Fibroblast of skin of left quadriceps (primary cell): ENCODE results near the gene RPL18A.
"Not testable (repeated sequence)": the region's sequence is repeated elsewhere in the genome, so short reads cannot be mapped to it uniquely, and the experiment has no call there.

ENCODE experiments used
- DNase-seq, 2 experiments: peaks; one replicate each; pipeline ENCODE4 v3.0.0-alpha.2; 2013; ENCODE audit warnings: low read depth in 2 of 2

RPL18A gene

GRCh38 chr19:17866312-17866963, 6.7 kb downstream of the RPL18A start:
- no peak for DNase-seq

DNA sequence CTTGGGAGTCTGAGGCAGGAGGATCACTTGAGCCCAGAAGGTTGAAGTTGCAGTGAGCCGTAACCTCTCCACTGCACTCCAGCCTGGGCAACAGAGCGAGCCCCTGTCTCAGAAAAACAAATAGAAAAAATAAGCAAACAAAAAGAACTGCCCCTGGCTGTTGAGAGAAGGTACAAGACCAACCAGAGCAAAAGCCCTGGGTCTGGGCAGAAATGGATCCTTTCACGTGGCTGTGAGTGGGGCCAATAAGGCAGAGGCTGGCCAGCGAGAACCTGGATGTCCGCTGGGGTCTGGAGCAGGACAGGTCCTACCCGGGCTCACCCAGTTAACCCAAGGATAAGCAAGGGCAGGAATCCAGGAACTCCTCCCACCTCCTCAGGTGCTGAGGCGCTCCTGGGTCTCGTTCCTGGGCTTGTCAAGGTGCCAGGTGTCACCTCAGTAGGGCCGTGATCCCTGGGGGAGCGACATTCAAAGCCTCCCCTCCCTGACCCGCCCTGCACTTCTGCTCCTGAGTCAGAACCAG, 7.3 kb downstream of the RPL18A start:
- DNase-seq = no peak

- DNase-seq = no peak
Observed at GRCh38 chr19:17868669-17869068, 9.0 kb downstream of the RPL18A start.

DNA sequence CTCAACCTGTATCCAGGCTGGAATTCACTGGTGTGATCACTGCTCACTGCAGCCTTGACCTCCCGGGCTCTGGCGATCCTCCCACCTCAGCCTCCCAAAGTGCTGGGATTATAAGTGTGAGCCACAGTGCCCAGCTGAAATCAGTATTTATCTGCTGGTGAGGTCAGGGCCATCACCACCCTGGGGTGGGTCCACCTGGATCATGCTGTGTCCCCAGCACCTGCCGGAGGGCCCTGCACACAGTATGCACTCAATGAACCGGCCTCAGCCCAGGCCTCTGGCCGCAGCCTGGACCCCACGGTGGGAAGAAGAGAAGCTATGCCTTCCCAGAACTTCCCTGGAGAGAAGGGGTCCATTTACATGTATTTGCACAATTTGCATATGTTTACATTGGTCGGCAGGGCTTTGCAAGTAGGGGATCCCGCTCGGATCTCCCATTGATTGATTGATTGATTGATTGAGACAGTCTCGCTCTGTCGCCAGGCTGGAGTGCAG, 9.5 kb downstream of the RPL18A start:
- no peak for DNase-seq

- no peak for DNase-seq
Observed at GRCh38 chr19:17871032-17871877, 11.5 kb downstream of the RPL18A start.

DNA sequence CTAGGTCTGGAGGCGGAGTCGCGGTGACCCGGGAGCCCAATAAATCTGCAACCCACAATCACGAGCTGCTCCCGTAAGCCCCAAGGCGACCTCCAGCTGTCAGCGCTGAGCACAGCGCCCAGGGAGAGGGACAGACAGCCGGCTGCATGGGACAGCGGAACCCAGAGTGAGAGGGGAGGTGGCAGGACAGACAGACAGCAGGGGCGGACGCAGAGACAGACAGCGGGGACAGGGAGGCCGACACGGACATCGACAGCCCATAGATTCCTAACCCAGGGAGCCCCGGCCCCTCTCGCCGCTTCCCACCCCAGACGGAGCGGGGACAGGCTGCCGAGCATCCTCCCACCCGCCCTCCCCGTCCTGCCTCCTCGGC, 12.2 kb downstream of the RPL18A start, which contains the start of gene SLC5A5:
Gene SLC5A5, plus strand, starts transcription at position 68 of the 373 bp plus-strand sequence. CDS start 375 bp downstream, outside the sequence.
- no peak for DNase-seq

GRCh38 chr19:17872251-17873001, 12.7 kb downstream of the RPL18A start:
- DNase-seq = no peak

- DNase-seq = no peak
Observed at GRCh38 chr19:17873786-17874757, 14.4 kb downstream of the RPL18A start.

DNA sequence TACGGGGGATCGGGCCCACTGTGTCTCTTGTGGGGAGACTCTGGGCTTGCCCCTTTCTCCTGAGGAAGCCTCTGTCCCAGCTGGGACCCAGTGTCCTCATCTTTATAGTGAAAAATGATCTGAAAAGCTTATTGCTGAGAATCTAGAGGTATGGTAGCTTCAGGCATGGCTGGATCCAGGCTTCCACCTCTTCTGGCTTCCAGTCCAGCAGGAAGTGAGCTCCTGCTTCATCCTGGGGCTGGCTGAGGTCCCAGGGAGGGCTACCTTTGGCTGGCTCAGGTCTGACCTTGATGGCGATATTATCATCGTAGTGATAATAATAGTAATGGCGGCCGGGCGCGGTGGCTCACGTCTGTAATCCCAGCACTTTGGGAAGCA, 15.0 kb downstream of the RPL18A start:
- DNase-seq = no peak

DNA sequence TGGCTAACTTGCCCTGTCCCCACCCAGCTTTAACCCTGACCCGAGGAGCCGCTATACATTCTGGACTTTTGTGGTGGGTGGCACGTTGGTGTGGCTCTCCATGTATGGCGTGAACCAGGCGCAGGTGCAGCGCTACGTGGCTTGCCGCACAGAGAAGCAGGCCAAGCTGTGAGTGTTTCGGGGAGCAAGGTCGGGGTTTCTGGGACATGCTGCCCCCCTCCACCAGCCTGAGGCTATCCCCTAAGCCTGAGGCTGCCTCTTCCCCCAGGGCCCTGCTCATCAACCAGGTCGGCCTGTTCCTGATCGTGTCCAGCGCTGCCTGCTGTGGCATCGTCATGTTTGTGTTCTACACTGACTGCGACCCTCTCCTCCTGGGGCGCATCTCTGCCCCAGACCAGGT, 18.0 kb downstream of the RPL18A start:
- no peak for DNase-seq

- no peak for DNase-seq
Observed at GRCh38 chr19:17879466-17879865, 19.8 kb downstream of the RPL18A start.

- DNase-seq = no peak
Observed at GRCh38 chr19:17881701-17882100, 22.0 kb downstream of the RPL18A start.

- DNase-seq = no peak
Observed at GRCh38 chr19:17883627-17884410, 24.1 kb downstream of the RPL18A start.

GRCh38 chr19:17886515-17886914, 26.8 kb downstream of the RPL18A start:
- no peak for DNase-seq

DNA sequence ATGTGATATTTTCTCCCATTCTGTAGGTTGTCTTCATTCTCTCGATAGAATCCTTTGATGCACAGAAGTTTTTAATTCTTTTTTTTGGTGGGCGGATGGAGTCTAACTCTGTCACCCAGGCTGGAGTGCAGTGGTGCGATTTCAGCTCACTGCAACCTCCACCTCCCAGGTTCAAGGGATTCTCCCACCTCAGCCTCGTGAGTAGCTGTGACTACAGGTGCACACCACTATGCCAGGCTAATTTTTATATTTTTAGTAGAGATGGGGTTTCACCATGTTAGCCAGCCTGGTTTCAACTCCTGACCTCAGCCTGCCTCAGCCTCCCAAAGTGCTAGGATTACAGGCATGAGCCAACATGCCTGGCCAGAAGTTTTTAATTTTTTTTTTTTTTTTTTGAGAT, 27.5 kb downstream of the RPL18A start:
- not testable (repeated sequence) for DNase-seq

GRCh38 chr19:17888260-17888659, 28.6 kb downstream of the RPL18A start:
- no peak for DNase-seq

GRCh38 chr19:17889609-17890214, 30.0 kb downstream of the RPL18A start:
- peak in 1 of 2 experiments; percentile 11 for DNase-seq

DNA sequence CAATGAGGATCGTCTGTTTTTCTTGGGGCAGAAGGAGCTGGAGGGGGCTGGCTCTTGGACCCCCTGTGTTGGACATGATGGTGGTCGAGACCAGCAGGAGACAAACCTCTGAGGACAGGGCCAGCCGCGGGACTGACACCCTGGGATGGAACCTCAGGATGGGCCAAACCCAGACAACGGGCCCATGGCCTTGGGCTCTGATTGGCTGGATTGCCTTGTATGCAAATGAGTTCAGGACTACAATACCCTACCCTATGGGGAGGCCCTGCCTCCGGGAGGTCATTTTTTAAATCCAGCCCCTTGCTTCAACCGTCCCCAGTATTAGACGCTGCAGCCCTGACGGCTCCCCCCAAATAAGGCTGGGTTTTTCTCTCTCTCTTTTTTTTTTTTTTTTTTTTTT, 34.1 kb downstream of the RPL18A start:
- no peak for DNase-seq

DNA sequence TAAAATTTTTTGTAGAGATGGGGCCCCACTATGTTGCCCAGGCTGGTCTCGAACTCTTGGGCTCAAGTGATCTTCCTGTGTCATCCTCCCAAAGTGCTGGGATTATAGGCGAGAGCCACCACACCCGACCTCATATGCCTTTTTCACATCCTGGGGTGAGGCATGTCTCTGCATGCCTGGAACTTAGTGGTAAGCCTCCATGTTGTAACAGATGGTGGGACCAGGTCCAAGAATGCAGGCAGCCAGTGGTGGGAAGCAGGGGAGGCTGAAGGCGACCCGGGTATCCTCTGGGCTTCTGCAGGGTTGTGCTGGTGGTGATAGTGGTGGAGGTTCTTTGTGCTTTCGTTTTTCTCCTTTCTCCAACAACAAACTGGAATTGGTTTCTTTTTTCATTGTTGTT, 43.0 kb downstream of the RPL18A start:
- peak; percentile 28 to 38 for DNase-seq

- DNase-seq = no peak
Observed at GRCh38 chr19:17908244-17908643, 48.5 kb downstream of the RPL18A start.
